ENCODE results near the gene FAM222A.

FAM222A gene

DNA sequence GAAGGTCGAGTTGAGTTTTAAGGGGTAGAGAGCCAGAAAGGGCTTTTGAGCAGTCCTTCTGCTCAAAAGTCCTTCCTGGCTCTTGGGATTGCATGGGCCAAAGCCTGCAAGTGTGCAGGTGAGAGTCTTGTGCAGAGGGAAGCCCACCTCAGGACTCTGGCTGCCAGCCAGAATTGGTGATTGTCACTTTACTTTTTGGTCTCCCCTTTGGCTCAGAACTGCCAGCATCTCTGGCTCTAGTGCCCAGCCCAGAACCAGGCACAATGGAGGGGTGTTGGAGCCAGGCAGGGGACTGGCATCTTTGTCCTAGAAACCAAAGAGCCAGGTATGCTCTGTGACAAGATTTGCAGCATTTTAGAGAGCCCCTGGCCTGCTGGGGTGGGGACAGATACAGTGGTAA is 23.5 kb downstream of the FAM222A start:
- TF ChIP-seq, protein P1, sequence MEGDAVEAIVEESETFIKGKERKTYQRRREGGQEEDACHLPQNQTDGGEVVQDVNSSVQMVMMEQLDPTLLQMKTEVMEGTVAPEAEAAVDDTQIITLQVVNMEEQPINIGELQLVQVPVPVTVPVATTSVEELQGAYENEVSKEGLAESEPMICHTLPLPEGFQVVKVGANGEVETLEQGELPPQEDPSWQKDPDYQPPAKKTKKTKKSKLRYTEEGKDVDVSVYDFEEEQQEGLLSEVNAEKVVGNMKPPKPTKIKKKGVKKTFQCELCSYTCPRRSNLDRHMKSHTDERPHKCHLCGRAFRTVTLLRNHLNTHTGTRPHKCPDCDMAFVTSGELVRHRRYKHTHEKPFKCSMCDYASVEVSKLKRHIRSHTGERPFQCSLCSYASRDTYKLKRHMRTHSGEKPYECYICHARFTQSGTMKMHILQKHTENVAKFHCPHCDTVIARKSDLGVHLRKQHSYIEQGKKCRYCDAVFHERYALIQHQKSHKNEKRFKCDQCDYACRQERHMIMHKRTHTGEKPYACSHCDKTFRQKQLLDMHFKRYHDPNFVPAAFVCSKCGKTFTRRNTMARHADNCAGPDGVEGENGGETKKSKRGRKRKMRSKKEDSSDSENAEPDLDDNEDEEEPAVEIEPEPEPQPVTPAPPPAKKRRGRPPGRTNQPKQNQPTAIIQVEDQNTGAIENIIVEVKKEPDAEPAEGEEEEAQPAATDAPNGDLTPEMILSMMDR (IDR thresholded peaks at IDR 0.05; ENCODE audit: extremely low read depth, missing control alignments) = no peak
- DNase-seq (ENCODE audit: low spot score) = no peak

DNA sequence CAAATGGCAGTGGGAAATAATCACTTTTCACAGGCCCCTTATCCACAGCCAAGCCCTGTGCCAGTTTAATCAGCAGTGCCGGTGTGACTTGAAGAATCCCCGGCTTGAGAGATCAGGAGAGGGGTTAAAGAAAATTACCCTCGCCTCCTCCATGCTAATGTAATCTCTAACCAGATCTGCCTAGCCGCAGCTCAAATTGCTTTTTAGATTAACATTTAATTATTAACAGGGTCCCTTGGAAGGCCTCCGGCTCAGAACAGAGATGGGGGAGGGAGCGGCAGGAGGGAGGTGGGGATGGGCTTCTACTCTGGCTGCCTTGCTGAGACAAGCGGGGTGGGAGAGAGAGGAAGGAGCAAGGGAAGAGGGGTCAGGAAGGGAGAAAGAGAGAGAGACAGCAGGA is 24.0 kb downstream of the FAM222A start:
- TF ChIP-seq, protein P1 (IDR thresholded peaks at IDR 0.05; ENCODE audit: extremely low read depth, missing control alignments) = no peak

DNA sequence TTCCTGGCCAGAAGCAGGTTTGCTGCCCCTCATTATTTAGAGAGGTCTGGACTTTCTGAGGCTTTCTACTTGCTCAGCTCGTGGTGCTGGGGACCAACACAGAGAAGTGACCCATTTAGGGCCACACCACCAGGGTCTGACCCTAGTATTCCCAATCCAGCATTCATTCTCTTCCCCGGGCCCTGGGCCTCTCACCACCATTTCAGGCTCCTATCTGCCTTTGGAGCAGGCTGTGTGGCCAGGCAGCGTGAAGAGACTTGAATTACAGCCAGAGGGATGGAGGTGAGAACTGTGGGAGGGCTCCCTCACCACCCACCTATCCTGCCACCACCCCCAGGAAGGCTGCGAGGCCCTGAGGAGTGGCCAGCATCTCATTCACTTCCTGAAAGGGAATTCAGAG is 24.6 kb downstream of the FAM222A start:
- TF ChIP-seq, protein P1 (IDR thresholded peaks at IDR 0.05; ENCODE audit: extremely low read depth, missing control alignments) = no peak
- no peak for DNase-seq (ENCODE audit: low spot score)

More for the DNA sequence above, 24.0 kb downstream of the FAM222A start:
- no peak for DNase-seq (ENCODE audit: low spot score)

DNA sequence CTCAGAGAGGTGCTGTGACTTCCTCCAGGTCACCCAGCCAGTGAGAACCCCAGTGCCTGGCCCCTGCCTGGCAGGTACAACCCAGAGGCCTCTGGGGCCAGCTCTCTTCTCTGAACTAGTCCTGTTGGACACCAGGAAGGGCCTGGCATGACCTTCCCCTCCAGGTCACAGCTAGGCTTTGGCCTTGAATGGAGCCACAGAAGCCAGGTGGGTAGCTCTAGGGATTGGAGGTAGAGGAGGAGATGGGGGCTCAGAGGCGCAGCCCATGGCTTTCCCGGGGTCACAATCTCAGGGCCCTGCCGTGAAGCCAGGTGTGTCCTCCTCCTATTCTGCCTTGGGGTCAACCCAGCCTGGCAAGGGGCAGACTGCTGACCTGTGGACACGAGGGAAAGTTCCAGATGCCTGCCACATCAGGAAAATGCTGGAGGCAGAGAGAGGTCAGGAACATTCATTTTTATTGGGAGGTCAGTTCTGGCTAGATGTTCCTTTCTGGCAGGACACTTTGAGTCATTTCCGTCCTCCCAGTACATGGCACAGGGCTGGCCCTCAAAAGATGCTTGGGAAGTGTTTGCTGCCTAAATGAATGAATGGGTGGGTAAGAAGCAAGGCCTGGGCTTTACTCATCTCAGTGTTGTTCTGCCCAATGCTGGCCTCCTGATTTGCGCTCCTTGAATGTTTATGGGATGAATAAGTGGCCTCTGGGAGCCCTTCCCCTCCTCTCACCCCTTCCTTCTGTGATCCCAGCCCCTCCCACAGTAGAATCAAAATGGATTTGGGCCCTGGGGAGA is 25.4 kb downstream of the FAM222A start:
- TF ChIP-seq, protein P1 (IDR thresholded peaks at IDR 0.05; ENCODE audit: extremely low read depth, missing control alignments) = no peak
- DNase-seq (ENCODE audit: low spot score) = no peak

DNA sequence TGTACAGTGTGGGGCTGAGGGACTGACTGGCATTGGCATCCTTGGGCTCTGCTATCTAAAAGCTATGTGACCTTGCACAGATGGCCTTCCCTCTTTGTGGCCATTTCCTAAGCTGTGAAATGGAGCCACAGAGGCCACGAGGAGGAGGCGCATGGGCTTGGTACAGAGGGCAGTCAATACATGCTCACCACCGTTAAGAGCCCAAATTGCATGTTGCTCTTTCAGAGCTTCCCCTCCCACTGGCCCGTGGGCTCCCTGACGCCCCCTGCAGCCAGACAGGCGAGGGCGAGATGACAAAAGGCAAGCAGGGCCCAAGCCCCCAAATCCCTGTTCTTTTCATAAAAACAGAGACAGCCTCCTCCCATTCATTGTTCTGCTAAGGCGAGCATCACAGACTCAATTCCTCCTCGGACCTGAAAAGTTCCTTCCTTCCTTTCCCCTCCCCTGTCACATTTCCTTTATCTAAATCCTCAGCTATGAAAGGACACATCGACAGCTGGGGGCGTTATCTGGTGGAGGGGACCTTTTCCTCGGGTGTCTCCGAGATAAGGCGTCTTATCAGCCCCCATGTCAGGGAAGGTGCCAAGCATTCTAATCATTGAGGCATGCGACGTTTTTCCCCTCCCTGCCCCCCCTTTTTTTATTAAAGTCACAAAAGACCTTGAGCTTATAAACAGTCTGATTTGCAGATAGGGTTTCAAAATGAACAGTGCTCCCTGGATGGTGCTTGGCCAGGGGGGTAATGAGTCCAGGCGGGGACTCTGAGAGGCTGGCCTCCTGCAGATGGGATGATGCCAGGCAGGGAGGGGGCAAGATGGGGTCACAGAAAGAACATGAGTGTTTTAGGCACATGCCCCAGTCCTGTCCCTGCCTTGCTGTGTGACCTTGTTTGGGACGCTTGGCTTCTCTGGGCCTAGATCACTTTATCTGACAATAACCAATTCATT is 26.4 kb downstream of the FAM222A start:
- TF ChIP-seq, protein P1 (IDR thresholded peaks at IDR 0.05; ENCODE audit: extremely low read depth, missing control alignments) = no peak
- DNase-seq (ENCODE audit: low spot score) = no peak

DNA sequence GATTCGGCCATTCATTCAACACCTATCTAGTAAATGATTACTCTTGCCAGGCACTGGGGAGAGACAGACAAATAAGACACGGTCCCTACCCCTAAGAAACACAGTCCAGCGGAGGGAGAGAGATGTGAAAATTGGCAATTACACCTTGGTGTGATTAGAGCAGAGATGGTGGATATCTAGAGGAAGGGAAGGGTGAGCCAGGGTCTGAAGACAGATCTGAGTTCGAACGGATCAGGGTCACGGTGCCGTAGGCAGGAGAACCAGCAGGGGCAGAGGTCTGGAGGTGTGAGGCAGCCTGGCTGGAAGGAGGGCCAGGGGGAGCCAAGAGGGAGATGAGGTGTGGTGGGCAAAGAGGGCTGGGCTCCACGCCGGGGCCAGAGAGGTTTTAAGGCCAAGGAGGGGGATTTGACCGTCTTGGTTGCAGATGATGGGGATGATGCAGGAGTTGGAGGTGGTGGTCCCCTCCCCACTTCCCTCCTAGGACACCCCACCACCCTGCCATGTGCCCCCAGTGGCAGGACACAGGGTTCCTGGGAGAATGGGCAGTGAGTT is 27.1 kb downstream of the FAM222A start:
- no peak for DNase-seq (ENCODE audit: low spot score)
- TF ChIP-seq, protein P1 (IDR thresholded peaks at IDR 0.05; ENCODE audit: extremely low read depth, missing control alignments) = no peak

Data from GM20000 (cell line).